IPS-15b (cell line): ENCODE data around the gene MKNK2.
"Not testable (repeated sequence)": the region's sequence is repeated elsewhere in the genome, so short reads cannot be mapped to it uniquely, and the experiment has no call there.

Experiments used
- H3K27me3 ChIP-seq: one replicate; pipeline ENCODE4 v1.6.1; 2013; ENCODE audit warnings: low read length; ENCODE audit not compliant: control insufficient read depth, insufficient read depth
- H3K36me3 ChIP-seq: one replicate; pipeline ENCODE4 v1.6.1; 2013; ENCODE audit warnings: low read length; ENCODE audit not compliant: control insufficient read depth, insufficient read depth
- H3K4me1 ChIP-seq: one replicate; pipeline ENCODE4 v1.6.1; 2013; ENCODE audit warnings: mild to moderate bottlenecking, low read length; ENCODE audit not compliant: control insufficient read depth, insufficient read depth
- H3K4me3 ChIP-seq: one replicate; pipeline ENCODE4 v1.5.1; 2013; ENCODE audit warnings: low read depth, low read length
- H3K9ac ChIP-seq: one replicate; pipeline ENCODE4 v1.6.1; 2013; ENCODE audit warnings: low read depth, mild to moderate bottlenecking, low read length
- H3K9me3 ChIP-seq: one replicate; pipeline ENCODE4 v1.6.1; 2013; ENCODE audit warnings: mild to moderate bottlenecking, low read length; ENCODE audit not compliant: control insufficient read depth, insufficient read depth

The MKNK2 gene

DNA sequence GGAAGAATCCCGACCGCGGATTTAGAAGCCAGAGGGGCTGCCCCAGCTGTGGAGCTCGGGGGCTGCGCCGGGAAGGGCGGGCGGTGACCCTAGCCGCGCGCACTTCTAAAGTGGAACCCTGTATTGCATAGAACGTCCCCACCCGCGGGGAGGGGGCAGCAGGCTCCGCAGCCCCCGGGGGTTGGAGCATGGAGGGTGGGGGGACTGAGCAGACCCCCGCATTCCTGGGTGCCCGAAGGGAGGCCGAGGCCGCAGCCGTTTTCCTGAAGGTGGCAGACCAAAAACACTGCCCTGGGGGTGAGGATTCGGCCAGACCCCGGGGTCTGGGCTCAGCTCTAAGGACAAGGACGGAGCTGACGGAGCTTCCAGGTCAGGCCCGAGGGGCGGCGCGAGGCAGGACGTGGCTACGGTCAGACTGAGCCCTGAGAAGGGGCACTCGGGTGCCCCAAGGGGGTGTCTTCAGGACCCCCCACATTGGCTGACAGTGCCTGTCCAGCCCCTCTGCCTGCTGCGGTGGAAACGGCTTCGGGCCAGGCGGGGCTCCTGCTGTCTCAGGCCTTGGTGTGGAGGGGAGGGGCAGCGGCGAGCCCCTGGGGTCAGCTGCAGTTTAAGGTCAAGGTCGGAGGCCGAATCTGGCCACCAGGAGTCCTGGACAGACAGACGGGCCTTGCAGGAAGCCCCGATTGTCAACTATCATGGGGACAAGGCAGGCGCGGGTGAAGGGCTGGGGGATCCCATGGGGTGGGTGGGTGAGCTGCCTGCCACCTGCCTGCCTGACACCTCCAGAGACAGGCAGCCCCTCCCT, 12.6 kb downstream of the MKNK2 start:
- Histone ChIP-seq H3K36me3 (peaks cover 45% of the 10 kb centered on the region), H3K4me1 (peaks cover 4% of the 10 kb centered on the region), H3K9ac (no peak overlapping the region), H3K9me3 (no peaks in the 10 kb centered on the region), H3K4me3 (no peak overlapping the region), H3K27me3 (no peaks in the 10 kb centered on the region)

DNA sequence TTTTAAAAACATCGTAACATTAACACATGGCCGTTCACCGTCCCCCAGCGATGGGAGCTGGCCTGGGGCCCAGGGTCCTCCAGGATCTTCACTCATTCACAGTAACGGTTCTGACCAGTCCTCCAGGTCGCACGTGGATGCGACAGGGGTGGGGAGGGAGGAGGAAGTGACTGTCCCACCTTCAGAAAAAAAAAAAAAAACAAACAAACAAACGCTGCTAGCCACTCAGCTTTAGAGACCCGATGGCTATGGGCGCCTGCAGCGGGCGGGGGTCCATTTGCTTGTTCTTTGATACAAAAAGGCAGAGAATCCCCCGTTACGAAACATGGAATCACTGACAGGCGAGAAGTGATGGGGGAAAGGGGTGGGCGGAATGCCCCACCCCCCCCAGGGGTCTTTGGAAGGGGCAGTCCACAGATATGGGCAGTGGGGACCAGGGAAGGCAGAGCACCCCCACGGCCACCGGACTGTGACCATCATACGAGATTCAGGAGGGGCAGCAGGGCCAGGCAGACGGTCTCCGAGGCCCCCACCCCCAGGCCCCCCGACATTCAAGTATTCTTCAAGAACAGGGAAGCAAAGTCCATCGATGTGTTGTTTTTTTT, 13.3 kb downstream of the MKNK2 start:
- Histone ChIP-seq H3K9me3 (no peaks in the 10 kb centered on the region), H3K9ac (no peak overlapping the region), H3K27me3 (no peaks in the 10 kb centered on the region), H3K36me3 (peaks cover 39% of the 10 kb centered on the region), H3K4me3 (no peak overlapping the region), H3K4me1 (peaks cover 2% of the 10 kb centered on the region)

DNA sequence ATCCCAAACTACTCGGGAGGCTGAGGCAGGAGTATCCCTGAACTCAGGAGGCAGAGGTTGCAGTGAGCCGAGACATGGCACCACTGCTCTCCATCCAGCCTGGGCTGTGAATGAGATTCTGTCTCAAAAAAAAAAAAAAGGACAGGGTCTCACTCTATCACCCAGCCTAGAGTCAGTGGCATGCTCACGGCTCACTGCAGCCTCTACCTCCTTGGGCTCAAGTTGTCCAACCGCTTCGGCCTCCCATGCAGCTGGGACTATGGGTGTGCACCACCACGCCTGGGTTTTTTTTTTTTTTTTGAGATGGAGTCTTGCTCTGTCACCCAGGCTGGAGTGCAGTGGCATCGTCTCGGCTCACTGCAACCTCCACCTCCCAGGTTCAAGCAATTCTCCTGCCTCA, 14.6 kb downstream of the MKNK2 start:
- Histone ChIP-seq H3K27me3 (no peaks in the 10 kb centered on the region), H3K9ac (no peak overlapping the region), H3K4me1 (peaks cover 2% of the 10 kb centered on the region), H3K9me3 (no peaks in the 10 kb centered on the region), H3K36me3 (peaks cover 30% of the 10 kb centered on the region), H3K4me3 (no peak overlapping the region)

DNA sequence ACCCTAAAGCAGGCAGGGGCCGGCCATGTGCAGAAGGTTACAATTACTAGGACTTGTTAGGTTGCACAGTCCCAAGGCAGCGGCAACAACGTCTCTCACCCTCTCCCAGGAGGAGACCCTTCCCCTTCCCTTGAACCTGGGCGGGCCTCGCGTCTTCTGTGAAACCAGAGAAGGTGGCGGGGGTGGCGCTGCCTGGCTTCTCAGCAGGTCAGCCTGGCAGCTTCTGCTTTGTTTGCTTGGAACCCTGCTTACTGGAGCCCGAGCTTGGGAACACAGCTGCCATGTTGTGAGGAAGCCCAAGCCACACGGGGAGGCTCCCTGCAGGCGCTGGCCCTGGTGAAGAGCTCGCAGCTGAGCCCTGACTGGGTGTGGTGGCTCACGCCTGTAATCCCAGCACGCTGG, 15.5 kb downstream of the MKNK2 start:
- no peak overlapping the region for H3K9ac ChIP-seq
- H3K4me1 ChIP-seq = peaks cover 2% of the 10 kb centered on the region
- H3K36me3 ChIP-seq = peaks cover 22% of the 10 kb centered on the region
- peak overlapping the region; percentile 37 for H3K4me3 ChIP-seq
- H3K9me3 ChIP-seq = no peaks in the 10 kb centered on the region
- H3K27me3 ChIP-seq = no peaks in the 10 kb centered on the region

DNA sequence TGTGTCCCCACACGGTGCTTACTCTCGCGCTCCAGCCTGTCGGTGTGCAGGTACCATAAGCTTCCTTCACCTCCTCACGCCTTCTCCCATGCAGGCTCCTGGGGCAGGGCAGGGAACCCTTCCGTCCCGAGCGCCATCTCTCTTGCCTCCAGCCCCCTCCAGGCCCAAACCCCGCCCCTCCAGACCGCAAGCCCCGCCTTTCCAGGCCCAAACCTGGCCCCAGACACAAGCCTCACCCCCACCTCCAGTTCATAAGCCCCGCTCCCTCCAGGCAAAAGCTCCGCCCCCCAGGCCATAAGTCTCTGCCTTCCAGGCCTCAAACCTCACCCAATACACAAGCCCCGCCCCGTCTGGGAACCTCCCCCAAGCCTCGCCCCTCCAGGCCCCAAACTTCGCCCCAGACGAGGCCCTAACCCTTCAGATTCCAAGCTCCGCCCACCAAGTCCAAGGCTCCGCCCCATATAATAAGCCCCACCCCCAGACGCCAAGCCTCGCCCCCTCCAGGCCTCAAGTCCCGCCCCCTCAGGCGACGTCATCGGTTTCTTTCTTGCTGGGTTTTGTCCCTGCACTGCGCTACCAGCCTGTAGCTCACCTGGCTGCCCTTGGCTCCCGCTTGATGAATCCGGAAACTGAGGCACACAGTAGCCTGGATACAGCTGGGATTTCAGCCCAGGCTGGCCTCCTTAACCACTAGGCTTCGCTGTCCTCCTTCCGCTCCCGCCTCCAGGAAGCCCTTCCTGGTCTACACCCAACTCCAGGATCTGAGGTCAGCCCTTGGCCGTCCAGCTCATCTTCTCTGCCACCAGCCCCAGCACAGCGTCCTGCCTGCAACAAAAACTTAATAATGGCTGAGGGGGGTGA, 16.1 kb downstream of the MKNK2 start:
- Histone ChIP-seq H3K9ac (no peak overlapping the region), H3K9me3 (no peaks in the 10 kb centered on the region), H3K36me3 (peaks cover 16% of the 10 kb centered on the region), H3K27me3 (no peaks in the 10 kb centered on the region), H3K4me1 (peaks cover 2% of the 10 kb centered on the region), H3K4me3 (peak overlapping the region; percentile 41)

DNA sequence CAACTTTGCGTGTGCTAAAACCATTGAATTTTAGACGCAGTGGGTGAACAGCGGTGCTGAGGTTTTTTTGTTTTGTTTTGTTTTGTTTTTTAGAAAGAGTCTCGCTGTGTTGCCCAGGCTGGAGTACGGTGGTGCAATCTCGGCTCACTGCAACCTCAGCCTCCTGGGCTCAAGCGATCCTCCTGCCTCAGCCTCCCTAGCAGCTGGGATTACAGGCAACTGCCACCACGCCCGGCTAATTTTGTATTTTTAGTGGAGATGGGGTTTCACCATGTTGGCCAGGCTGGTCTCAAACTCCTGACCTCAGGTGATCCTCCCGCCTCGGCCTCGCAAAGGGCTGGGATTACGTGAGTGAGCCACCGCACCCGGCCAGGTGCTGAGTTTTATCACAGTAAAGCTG, 16.8 kb downstream of the MKNK2 start:
- H3K27me3 ChIP-seq, H3K9ac ChIP-seq, H3K4me1 ChIP-seq, H3K36me3 ChIP-seq, H3K9me3 ChIP-seq: not testable (repeated sequence)
- H3K4me3 ChIP-seq = peak overlapping the region; percentile 41

DNA sequence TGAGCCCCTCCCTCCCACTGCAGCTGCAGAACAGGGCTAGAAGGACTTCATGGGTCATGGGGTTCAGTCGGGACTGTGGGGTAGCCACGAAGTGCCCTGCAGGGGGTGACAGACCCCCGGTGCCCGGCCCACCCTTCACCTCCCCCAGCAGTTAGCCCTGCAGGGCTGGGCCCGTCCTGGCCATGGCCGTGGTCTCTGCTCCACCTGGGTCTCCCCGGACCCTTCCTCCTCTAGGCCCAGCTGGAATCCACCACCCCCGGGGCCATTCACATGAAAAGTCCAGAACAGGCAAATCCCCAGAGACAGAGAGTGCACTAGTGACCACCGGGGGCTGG, 17.3 kb downstream of the MKNK2 start:
- Histone ChIP-seq H3K27me3 (no peaks in the 10 kb centered on the region), H3K4me3 (no peak overlapping the region), H3K36me3 (peaks cover 4% of the 10 kb centered on the region), H3K9ac (no peak overlapping the region), H3K4me1 (peaks cover 2% of the 10 kb centered on the region), H3K9me3 (no peaks in the 10 kb centered on the region)

DNA sequence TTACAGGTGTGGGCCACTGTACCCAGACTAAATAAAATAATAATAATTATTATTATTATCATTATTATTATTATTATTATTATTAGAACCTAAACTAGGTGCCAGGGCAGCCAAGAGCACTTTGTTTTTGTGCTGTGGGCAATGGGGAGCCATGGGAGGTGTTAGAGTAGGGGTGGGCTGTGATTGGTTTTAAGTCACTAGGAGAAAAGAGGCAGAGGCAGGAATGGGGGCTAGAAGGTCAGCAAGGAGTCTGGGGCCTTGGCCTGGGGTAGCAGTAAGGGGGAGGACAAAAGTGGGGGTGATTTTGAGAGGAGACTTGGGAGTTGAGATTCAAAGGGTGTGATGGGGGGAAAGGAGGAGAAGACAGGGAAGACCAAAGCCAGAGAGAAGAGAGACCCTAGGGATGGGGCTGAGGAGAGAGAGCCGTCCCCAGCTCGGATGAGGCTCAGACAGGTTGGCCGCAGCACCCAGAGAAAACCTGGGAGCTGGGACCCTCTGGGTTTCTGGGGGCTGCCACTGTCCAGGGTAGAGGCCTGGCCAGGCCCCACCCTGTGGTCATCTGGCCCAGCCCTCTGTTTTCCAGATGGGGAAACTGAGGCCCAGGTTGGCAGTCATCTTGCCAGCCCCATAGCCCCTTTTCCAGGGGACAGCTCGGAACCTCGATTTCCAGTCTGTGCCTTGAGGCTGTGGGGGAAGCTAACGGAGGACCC, 17.8 kb downstream of the MKNK2 start:
- Histone ChIP-seq H3K4me3 (no peak overlapping the region), H3K4me1 (peaks cover 2% of the 10 kb centered on the region), H3K27me3 (no peaks in the 10 kb centered on the region), H3K9ac (no peak overlapping the region), H3K36me3 (no peaks in the 10 kb centered on the region), H3K9me3 (no peaks in the 10 kb centered on the region)

DNA sequence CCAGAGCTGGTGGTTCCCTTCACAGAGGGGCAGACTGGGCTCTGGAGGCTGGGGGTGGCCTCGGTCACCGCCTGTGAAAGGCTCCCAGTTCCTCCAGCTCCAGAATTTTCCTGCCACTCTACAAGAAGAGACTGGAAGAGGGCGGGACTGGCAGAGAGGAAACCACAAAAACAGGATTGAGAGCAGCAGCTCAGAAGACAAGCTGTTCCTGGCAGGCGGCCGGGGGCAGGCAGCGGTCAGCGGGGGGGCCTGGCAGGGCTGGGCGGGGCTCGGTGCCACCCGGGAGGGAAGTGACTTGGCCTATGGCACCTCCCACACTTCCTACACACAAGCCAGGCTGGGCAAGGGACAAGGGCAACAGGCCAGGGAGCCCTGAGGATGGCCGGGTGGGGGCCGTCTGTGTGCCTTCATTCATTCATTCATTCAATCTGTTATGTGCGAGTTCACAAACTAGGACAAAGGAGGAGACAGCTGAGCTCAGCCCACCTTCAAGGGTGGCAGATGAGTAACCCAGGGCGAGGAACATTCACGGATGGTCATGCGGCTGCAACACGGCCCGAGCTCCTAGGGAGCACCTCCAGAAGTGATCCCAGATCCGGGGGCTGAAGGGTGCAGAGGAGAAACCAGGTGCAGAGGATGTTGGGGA, 18.6 kb downstream of the MKNK2 start:
- no peaks in the 10 kb centered on the region for H3K9me3 ChIP-seq
- no peaks in the 10 kb centered on the region for H3K27me3 ChIP-seq
- no peak overlapping the region for H3K9ac ChIP-seq
- no peaks in the 10 kb centered on the region for H3K36me3 ChIP-seq
- H3K4me3 ChIP-seq = no peak overlapping the region
- peaks cover 2% of the 10 kb centered on the region for H3K4me1 ChIP-seq

DNA sequence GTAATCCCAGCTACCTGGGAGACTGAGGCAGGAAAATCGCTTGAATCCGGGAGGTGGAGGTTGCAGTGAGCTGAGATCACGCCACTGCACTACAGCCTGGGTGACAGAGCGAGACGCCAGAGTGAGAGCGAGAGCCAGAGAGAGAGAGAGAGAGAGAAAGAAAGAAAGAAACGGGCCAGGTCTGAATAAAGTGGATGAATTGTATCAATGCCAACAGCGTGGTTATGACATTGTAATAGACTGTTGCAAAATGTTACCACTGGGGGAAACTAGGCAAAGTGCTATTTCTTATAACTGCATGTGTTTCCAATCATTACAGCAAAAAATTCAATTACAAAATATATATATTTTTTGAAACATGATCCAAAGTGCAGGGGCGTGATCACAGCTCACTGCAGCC, 23.7 kb downstream of the MKNK2 start:
- no peaks in the 10 kb centered on the region for H3K27me3 ChIP-seq
- H3K9me3 ChIP-seq = no peaks in the 10 kb centered on the region
- H3K4me1 ChIP-seq = no peaks in the 10 kb centered on the region
- no peak overlapping the region for H3K4me3 ChIP-seq
- no peak overlapping the region for H3K9ac ChIP-seq
- no peaks in the 10 kb centered on the region for H3K36me3 ChIP-seq

DNA sequence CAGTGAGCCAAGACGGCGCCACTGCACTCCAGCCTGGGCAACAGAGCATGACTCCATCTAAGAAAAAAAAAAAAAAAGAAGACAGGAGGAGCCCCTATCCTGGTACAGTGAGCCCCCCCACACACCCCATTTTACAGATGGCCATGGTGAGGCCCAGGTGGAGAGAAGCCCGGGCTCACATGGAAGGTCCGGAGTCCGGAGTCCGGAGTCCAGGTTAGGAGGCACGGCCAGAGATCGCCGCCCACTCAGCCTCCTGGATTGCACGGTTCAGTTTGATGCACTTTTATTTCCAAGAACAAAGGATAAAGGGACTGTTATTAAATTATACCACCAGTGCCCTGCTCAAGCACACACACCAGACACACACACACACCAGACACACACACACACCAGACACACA, 24.3 kb downstream of the MKNK2 start:
- no peak overlapping the region for H3K9ac ChIP-seq
- H3K9me3 ChIP-seq = no peaks in the 10 kb centered on the region
- H3K4me1 ChIP-seq = no peaks in the 10 kb centered on the region
- H3K27me3 ChIP-seq = no peaks in the 10 kb centered on the region
- H3K36me3 ChIP-seq = no peaks in the 10 kb centered on the region
- H3K4me3 ChIP-seq = no peak overlapping the region
